Omental fat pad (tissue), 4 donors: ENCODE data around the gene SLC25A33. TPM values are rescaled to one million over a fixed set of nuclear protein-coding genes. Genes with fewer than 3 reads are reported as not detected.
"Not testable (repeated sequence)": the region's sequence is repeated elsewhere in the genome, so short reads cannot be mapped to it uniquely, and the experiment has no call there.

Experiments used
- ATAC-seq: fragments of 150-250 bp; one replicate; pipeline ENCODE4 v1.9.1; 2016; ENCODE audit warnings: mild to moderate bottlenecking, moderate library complexity; ENCODE audit not compliant: low FRiP score
- DNase-seq: peaks from one replicate; pipeline ENCODE4 v3.0.0-alpha.2; 2019; ENCODE audit warnings: low spot score
- total RNA-seq, 4 donors: library from RNA; depleted of rRNA; stranded (reverse); fragments of >200 nt; gene quantifications; one replicate each; pipeline ENCODE4 v1.1.0, GENCODE V29; 2016
- TF ChIP-seq, protein P1 (sequence below), 3 donors: fragments of 450-650 bp; IDR thresholded peaks; one replicate each; pipeline ENCODE4 v1.5.1; 2016 to 2017; ENCODE audit warnings: antibody characterized with exemption in 3 of 3, mild to moderate bottlenecking in 3 of 3, moderate library complexity in 2 of 3

SLC25A33 gene
- total RNA-seq, 4 donors from 2014 or later, result 15.6 to 25.8 (median 19.1) TPM

DNA sequence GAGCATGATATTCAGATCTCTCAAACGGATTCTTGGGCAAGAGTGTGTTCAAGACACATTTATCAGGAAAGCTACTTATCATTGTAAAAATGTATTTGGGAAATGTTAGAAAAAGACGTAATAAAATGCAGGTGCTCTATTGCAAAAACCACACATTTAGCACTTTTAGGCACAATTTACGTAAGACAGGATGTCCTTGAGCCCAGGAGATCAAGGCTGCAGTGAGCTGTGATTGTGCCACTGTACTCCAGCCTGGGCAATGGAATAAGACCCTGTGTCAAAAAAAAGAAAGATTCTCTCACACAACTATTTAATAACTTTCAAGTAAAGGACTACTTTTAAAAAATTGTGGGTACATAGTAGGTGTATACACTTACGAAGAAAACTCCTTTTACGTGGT, 18.4 kb downstream of the SLC25A33 start:
- DNase-seq (no peak), ATAC-seq (no peak)
- TF ChIP-seq, protein P1, sequence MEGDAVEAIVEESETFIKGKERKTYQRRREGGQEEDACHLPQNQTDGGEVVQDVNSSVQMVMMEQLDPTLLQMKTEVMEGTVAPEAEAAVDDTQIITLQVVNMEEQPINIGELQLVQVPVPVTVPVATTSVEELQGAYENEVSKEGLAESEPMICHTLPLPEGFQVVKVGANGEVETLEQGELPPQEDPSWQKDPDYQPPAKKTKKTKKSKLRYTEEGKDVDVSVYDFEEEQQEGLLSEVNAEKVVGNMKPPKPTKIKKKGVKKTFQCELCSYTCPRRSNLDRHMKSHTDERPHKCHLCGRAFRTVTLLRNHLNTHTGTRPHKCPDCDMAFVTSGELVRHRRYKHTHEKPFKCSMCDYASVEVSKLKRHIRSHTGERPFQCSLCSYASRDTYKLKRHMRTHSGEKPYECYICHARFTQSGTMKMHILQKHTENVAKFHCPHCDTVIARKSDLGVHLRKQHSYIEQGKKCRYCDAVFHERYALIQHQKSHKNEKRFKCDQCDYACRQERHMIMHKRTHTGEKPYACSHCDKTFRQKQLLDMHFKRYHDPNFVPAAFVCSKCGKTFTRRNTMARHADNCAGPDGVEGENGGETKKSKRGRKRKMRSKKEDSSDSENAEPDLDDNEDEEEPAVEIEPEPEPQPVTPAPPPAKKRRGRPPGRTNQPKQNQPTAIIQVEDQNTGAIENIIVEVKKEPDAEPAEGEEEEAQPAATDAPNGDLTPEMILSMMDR (IDR thresholded peaks at IDR 0.05), result no peak

GRCh38 chr1:9558271-9558945, 19.1 kb downstream of the SLC25A33 start:
- ATAC-seq, result no peak
- TF ChIP-seq, protein P1 (IDR thresholded peaks at IDR 0.05), result no peak
- DNase-seq, result no peak

DNA sequence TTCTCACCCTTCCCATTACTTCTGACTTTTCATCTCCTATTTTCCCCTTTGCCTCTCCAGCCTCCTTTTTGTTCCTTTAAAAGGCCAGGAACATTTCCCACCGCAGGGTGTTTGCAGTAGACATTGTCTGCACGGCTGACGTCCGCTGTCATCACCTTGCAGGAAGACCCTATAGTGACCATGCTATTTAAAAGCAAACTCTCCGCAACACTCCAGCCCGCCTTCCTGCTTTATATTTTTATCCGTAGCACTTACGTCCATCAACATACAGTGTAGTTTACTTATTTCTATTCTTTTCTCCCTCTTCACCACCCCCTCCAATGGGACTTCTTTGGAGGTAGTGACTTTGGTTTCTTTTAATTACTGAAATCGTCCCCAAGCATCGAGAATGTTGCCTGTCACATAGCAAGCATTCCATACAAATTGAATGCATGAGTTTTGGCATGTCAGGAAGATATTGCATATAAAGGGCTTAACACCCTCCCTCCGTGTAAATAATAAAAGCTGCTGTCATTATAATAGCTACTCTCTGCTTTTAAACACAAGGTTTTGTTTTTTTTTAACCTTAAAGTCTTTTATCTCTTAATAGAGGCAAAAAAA, 19.8 kb downstream of the SLC25A33 start:
- DNase-seq (no peak), ATAC-seq (no peak)
- TF ChIP-seq, protein P1 (IDR thresholded peaks at IDR 0.05), result no peak

- TF ChIP-seq, protein P1 (IDR thresholded peaks at IDR 0.05), result no peak
- ATAC-seq (no peak), DNase-seq (no peak)
These were observed 20.4 kb downstream of the SLC25A33 start for GRCh38 chr1:9559673-9560072.

GRCh38 chr1:9560090-9560489, 20.8 kb downstream of the SLC25A33 start:
- DNase-seq, ATAC-seq: not testable (repeated sequence)

- ATAC-seq (peak; percentile 75), DNase-seq (no peak)
- TF ChIP-seq, protein P1 (IDR thresholded peaks at IDR 0.05), result no peak
These were observed 22.2 kb downstream of the SLC25A33 start for GRCh38 chr1:9561429-9561828.

- ATAC-seq, result no peak
- TF ChIP-seq, protein P1 (IDR thresholded peaks at IDR 0.05), result no peak
- no peak for DNase-seq
These were observed 30.0 kb downstream of the SLC25A33 start for GRCh38 chr1:9569267-9569666.

DNA sequence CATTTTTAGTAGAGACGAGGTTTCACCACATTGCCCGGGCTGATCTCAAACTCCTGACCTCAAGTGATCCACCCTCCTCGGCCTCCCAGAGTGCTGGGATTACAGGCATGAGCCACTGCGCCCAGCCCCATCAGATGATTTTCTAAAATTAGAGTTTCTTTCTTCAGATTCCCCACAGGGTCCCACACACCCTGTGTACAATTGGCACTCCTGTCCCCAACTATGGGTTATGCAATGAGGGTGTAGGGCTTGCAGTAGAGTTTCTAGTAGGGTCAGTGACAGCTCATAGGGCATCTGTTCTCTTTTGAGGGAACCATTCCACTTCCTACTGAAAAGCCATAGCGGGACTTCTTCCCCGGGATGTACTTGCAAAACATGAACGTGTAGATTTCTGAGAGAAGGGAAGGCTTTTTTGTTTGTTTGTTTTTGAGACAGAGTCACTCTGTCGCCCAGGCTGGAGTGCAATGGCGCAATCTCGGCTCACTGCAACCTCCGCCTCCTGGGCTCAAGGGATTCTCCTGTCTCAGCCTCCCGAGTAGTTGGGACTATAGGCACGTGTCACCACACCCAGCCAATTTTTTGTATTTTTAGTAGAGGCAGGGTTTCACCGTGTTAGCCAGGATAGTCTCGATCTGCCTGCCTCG, 31.7 kb downstream of the SLC25A33 start:
- ATAC-seq, DNase-seq: not testable (repeated sequence)
